NB4 (cell line): ENCODE data around the gene NT5C3A.
"Not testable (repeated sequence)": the region's sequence is repeated elsewhere in the genome, so short reads cannot be mapped to it uniquely, and the experiment has no call there.

Source experiments
- MYC ChIP-seq: IDR thresholded peaks from 2 replicates; pipeline ENCODE4 v1.6.1; 2011; ENCODE audit warnings: low read depth, low read length
- POLR2A ChIP-seq: IDR thresholded peaks from 2 replicates; pipeline ENCODE4 v1.6.1; 2011; ENCODE audit warnings: mild to moderate bottlenecking; ENCODE audit not compliant: insufficient read length; ENCODE audit errors: extremely low read depth
- TF ChIP-seq, protein P1 (sequence below): IDR thresholded peaks from one replicate; pipeline ENCODE4 v1.5.1; 2012; ENCODE audit warnings: low read depth, low read length
- TF ChIP-seq, protein P2 (sequence below): IDR thresholded peaks from 2 replicates; pipeline ENCODE4 v1.6.1; 2011; ENCODE audit warnings: low read depth, low read length

- TF ChIP-seq, protein P1, sequence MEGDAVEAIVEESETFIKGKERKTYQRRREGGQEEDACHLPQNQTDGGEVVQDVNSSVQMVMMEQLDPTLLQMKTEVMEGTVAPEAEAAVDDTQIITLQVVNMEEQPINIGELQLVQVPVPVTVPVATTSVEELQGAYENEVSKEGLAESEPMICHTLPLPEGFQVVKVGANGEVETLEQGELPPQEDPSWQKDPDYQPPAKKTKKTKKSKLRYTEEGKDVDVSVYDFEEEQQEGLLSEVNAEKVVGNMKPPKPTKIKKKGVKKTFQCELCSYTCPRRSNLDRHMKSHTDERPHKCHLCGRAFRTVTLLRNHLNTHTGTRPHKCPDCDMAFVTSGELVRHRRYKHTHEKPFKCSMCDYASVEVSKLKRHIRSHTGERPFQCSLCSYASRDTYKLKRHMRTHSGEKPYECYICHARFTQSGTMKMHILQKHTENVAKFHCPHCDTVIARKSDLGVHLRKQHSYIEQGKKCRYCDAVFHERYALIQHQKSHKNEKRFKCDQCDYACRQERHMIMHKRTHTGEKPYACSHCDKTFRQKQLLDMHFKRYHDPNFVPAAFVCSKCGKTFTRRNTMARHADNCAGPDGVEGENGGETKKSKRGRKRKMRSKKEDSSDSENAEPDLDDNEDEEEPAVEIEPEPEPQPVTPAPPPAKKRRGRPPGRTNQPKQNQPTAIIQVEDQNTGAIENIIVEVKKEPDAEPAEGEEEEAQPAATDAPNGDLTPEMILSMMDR = not testable (repeated sequence)
- TF ChIP-seq POLR2A, MYC: not testable (repeated sequence)
- TF ChIP-seq, protein P2, sequence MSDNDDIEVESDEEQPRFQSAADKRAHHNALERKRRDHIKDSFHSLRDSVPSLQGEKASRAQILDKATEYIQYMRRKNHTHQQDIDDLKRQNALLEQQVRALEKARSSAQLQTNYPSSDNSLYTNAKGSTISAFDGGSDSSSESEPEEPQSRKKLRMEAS = not testable (repeated sequence)
Observed at GRCh38 chr7:33005193-33005592, 57.4 kb downstream of the NT5C3A start.
